GM18507 (cell line): Measurements from ENCODE around the gene EIF4G3.
"Not testable (repeated sequence)": the region's sequence is repeated elsewhere in the genome, so short reads cannot be mapped to it uniquely, and the experiment has no call there.

Source experiments
- DNase-seq: peaks from one replicate; pipeline ENCODE4 v3.0.0; 2011; ENCODE audit warnings: low read depth; ENCODE audit not compliant: insufficient read length; ENCODE audit errors: extremely low spot score
- FAIRE-seq: peaks from 2 replicates; lab custom pipeline; 2011; peaks lifted over from hg19 to GRCh38; lab: Jason Lieb, UNC

EIF4G3 gene

DNA sequence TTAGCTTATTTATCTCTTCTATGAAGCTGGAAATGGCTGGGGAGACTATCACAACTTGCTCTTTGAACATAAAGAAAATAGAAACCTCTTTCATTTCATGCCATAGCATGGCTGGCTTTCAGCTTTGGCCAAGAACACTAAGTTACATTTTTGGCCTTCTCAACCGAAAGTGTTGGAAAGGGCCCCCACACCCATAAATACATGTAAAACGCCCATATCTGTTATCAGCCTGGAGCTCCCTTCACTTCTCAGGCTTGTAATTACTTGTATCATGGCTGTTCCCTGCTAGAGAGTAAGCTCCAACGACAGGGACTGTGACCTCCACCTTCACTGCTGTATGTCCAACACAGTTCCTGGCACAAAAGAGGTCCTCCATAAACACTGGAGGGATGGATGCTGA is 12.7 kb upstream of the EIF4G3 start:
- FAIRE-seq = no peak
- DNase-seq = no peak

DNA sequence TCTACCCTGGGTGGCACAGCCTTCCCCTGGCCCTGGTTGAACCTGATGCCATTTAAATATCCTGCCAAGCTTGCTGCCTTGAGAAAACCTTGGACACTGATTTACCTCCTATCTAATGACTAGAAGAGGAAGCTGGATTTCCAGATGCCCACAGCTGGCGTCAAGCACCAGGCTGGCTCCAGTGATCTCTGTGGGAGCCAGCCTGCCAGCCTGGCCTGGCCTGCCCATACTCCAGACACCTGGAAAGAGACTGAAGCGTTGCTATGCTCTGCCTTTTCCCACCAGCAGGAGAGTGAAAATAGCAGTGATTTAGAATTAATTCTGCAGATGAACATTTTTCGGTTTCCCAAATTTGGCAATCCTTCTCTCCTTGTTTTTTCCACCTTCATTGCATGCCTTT is 11.5 kb upstream of the EIF4G3 start:
- DNase-seq (no peak), FAIRE-seq (no peak)

GRCh38 chr1:21185221-21185731 is 8.6 kb upstream of the EIF4G3 start:
- FAIRE-seq = no peak
- no peak for DNase-seq

GRCh38 chr1:21184276-21184675 is 7.6 kb upstream of the EIF4G3 start:
- FAIRE-seq = peak; percentile 45
- DNase-seq = no peak

GRCh38 chr1:21182181-21182731 is 5.6 kb upstream of the EIF4G3 start:
- DNase-seq = no peak
- no peak for FAIRE-seq

DNA sequence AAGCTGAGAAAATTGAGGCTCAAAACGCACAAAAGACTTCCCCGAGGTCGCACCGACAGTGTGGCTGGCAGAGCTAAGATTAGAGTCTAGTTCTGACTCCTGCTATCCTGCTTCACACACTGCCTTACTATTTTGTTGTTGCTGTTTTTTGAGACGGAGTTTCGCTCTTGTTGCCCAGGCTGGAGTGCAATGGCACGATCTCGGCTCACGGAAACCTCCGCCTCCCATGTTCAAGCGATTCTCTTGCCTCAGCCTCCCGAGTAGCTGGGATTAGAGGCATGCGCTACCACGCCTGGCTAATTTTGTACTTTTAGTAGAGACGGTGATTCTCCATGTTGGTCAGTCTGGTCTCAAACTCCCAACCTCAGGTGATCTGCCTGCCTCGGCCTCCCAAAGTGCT is 1.6 kb upstream of the EIF4G3 start:
- not testable (repeated sequence) for DNase-seq, FAIRE-seq

- FAIRE-seq (no peak), DNase-seq (no peak)
Measured at GRCh38 chr1:21175670-21176581, 771 bp downstream of the EIF4G3 start.

GRCh38 chr1:21175324-21175669 is 1.4 kb downstream of the EIF4G3 start:
- DNase-seq (no peak), FAIRE-seq (peak; percentile 74)

DNA sequence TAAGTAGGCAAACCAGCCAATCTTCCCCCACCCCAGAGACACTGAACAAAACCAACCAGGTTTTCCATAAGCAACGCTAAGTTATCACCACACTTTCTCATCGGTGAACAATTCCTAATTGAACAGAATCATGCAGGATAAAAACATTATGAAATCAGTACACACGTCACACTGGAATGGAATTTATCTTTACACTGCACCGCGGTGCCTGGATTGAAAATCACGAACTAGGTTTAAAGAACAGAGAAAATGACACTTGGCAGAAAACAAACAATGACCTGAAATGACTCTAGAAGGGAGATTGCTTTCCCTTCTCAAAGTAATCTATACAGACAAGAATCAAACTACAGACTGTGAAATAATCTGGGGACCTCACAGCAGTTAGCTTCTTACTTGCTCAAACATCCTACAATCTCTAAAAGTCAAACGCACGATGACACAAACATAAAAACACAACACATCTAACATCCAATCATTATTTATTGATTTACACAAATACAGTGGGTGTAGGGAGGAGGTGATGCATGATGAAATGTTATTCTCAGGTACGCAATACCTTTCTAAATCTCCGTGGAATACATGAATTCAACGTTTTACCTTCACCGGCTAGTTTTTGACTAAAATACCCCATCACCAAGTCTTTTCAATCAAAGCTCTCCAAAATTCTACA is 1.9 kb downstream of the EIF4G3 start:
- FAIRE-seq = no peak
- no peak for DNase-seq

- DNase-seq (no peak), FAIRE-seq (no peak)
Measured at GRCh38 chr1:21174230-21174629, 2.5 kb downstream of the EIF4G3 start.

DNA sequence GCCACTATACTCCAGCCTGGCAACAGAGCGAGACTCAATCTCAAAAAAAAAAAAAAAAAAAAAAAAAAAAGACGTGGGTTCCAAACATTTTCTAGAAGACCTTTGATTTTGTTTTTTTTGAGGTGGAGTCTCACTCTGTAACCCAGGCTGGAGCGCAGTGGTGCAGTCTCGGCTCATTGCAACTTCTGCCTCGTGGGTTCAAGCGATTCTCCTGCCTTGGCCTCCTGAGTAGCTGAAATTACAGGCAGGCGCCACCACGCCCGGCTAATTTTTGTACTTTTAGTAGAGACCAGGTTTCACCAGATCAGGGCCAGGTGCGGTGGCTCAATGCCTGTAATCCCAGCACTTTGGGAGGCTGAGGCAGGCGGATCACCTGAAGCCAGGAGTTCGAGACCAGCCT is 3.6 kb downstream of the EIF4G3 start:
- FAIRE-seq = not testable (repeated sequence)

GRCh38 chr1:21170837-21171236 is 5.9 kb downstream of the EIF4G3 start:
- not testable (repeated sequence) for FAIRE-seq, DNase-seq

More for the DNA sequence above, 3.6 kb downstream of the EIF4G3 start:
- DNase-seq = not testable (repeated sequence)

DNA sequence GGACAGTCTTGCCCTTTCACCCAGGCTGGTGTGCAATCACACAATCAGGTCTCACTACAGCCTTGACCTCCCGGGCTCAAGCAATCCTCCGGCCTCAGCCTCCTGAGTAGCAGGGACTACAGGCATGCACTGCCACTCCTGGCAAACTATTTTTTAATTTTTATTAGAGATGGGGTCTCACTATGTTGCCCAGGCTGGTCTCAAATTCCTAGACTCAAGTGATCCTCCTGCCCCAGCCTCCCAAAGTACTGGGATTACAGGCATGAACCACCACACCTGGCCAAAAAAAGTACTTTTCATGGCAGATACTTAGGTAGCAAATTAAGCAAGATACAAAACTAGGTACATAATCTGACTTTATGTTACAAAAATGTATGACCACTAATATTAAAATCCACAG is 8.3 kb downstream of the EIF4G3 start:
- DNase-seq (no peak), FAIRE-seq (no peak)

- DNase-seq (no peak), FAIRE-seq (no peak)
Measured at GRCh38 chr1:21165646-21166045, 11.1 kb downstream of the EIF4G3 start.

GRCh38 chr1:21165076-21165475 is 11.6 kb downstream of the EIF4G3 start:
- FAIRE-seq = no peak
- DNase-seq = no peak

DNA sequence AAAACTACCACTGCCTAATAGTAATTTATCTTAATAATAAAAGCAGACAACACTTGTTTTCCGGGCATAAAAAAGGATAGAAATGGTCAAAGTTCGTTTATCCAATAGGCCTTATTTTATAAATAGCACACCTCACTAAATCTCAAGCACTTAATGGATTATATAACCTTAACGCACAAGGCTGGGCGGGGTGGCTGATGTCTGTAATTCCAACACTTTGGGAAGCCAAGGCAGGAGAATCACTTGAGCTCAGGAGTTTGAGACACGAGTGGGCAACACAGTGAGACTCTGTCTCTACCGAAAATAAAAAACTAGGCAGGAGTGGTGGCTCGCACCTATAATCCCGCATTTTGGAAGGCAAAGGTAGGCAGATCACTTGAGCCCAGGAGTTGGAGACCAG is 12.4 kb downstream of the EIF4G3 start:
- no peak for DNase-seq
- FAIRE-seq = no peak

DNA sequence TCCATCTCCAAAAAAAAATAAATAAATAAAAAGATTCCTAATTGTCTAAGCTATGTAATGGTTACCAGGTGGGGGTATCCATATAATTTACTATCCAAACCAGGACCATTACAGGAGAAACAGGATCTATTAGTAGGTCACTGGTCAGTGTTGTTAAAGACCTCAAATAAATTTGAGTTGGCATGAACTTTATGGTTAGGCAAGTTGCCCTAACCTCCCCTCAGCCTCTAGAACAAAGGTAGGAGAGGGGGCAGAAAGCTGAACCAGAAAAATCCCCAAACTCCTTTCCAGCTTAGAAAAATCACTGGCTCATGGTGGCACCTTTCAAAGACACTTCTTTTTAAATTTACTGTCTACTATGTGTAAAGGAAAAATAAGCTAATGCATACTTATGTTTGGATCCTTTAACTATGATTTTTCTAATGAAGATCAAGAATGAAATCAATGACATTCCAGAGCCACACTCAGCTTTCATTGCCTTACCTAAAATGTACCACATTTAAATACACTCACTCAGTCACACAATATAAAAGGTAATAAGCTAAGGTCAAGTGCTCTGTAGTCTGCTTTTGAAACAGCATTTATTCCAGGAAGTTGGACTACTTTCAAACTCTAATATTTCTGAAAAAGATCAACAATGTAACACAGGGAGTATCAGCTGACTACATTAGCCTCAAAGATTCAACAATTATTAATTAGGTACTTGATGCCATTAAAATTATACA is 13.8 kb downstream of the EIF4G3 start:
- DNase-seq (no peak), FAIRE-seq (no peak)

DNA sequence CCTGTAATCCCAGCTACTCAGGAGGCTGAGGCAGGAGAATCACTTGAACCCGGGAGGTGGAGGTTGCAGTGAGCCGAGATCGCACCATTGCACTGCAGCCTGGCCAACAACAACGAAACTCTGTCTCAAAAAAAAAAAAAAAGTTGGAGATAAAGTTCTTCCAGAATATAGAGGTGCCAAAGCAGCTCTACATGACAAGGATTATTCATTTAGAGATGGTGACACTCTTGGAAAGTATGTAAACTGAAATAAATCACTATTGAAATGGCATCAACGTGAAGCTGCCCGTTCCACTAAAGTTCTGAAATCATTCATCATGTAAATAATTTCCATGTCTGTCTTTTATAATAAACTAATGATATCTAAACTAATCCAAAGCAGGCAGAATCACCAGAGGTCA is 14.9 kb downstream of the EIF4G3 start:
- DNase-seq (no peak), FAIRE-seq (no peak)

- FAIRE-seq = no peak
Measured at GRCh38 chr1:21160263-21160796, 16.4 kb downstream of the EIF4G3 start.

GRCh38 chr1:21157868-21158267 is 18.8 kb downstream of the EIF4G3 start:
- FAIRE-seq = no peak
- no peak for DNase-seq

More at GRCh38 chr1:21160263-21160796, 16.4 kb downstream of the EIF4G3 start:
- no peak for DNase-seq
